Measurements from ENCODE around the gene SYNJ2.

- TF ChIP-seq REST (IDR thresholded peaks at IDR 0.05; ENCODE audit: low read depth) (no peak), MAX (IDR thresholded peaks at IDR 0.05) (no peak), TEAD4 (IDR thresholded peaks at IDR 0.05) (no peak), ZBTB7A (IDR thresholded peaks at IDR 0.05; ENCODE audit: low read depth) (no peak), EP300 (IDR thresholded peaks at IDR 0.05; ENCODE audit: borderline replicate concordance) (no peak), EGR1 (IDR thresholded peaks at IDR 0.05) (no peak), RAD21 (IDR thresholded peaks at IDR 0.05; ENCODE audit: low read depth) (no peak), CREB1 (IDR thresholded peaks at IDR 0.05; ENCODE audit: low read depth) (no peak), TCF12 (IDR thresholded peaks at IDR 0.05; ENCODE audit: low read depth) (no peak), USF1 (IDR thresholded peaks at IDR 0.05) (no peak), YY1 (IDR thresholded peaks at IDR 0.05; ENCODE audit: low read depth) (no peak), TAF1 (IDR thresholded peaks at IDR 0.05; ENCODE audit: low read depth) (no peak)
These were observed 38.6 kb downstream of the SYNJ2 start for GRCh38 chr6:158020272-158020711.

Data from Ishikawa (cell line).